Stomach (tissue), 9 donors: ENCODE results near the gene OARD1. TPM values are rescaled to one million over a fixed set of nuclear protein-coding genes. Genes with fewer than 3 reads are reported as not detected.

Experiments
- DNase-seq, 2 donors: peaks; one replicate each; pipeline versions ENCODE4 v3.0.0 to v3.0.0-alpha.2; 2013 to 2019
- H3K27ac ChIP-seq, 5 donors: fragments of 200-600 bp in 4 of 5; sonication (generic) in 4 of 5; one replicate each; pipeline ENCODE4 v1.5.1; 2013 to 2019; ENCODE audit warnings: mild to moderate bottlenecking in 1 of 5, moderate library complexity in 1 of 5
- H3K27me3 ChIP-seq, 3 donors: fragments of 200-600 bp; sonication (generic); one replicate each; pipeline ENCODE4 v1.5.1; 2017 to 2019; ENCODE audit warnings: mixed run types in 1 of 3
- H3K36me3 ChIP-seq, 4 donors: fragments of 200-600 bp; sonication (generic); 1 replicate in 3 of 4; 2 replicates in 1 of 4; pipeline ENCODE4 v1.5.1; 2016 to 2019
- H3K4me1 ChIP-seq, 4 donors: fragments of 200-600 bp; sonication (generic); one replicate each; pipeline ENCODE4 v1.5.1; 2016 to 2019
- H3K4me3 ChIP-seq, 4 donors: fragments of 200-600 bp; sonication (generic) in 3 of 4; one replicate each; pipeline ENCODE4 v1.5.1; 2016 to 2019; ENCODE audit warnings: mild to moderate bottlenecking in 1 of 4
- H3K9me3 ChIP-seq, 4 donors: fragments of 200-600 bp; sonication (generic); one replicate each; pipeline ENCODE4 v1.5.1; 2016 to 2019
- EP300 ChIP-seq: sonication (generic); formaldehyde crosslinking; IDR thresholded peaks from one replicate; pipeline ENCODE4 v1.6.1; 2017; ENCODE audit warnings: antibody characterized with exemption
- POLR2A ChIP-seq, 4 donors: fragments of 450-650 bp; IDR thresholded peaks; one replicate each; pipeline ENCODE4 v1.6.1; 2016; ENCODE audit warnings: antibody characterized with exemption in 4 of 4, control low read depth in 2 of 4, mild to moderate bottlenecking in 1 of 4, moderate library complexity in 1 of 4
- POLR2AphosphoS5 ChIP-seq, 3 donors: sonication (generic); formaldehyde crosslinking; IDR thresholded peaks; one replicate each; pipeline ENCODE4 v1.6.1; 2016; ENCODE audit warnings: antibody characterized with exemption in 3 of 3
- WGBS, 5 donors: extraction: QIAGEN DNeasy Blood & Tissue Kit in 3 of 5; methylation state at CpG; one replicate each; pipeline versions ENCODE4 v1.1.5 to v1.1.7; 2013 to 2018; 5-methylcytosine and 5-hydroxymethylcytosine counted together
- intact Hi-C: fragments of 100-400 bp; cut with DNase I; formaldehyde crosslinking; loops from one replicate; pipeline ENCODE4 v1.15.1; 2023; ENCODE audit warnings: low total_unique reads
- polyA plus RNA-seq, 3 donors: library from polyadenylated mRNA; stranded (reverse); fragments of 200-250 nt; gene quantifications; one replicate each; pipeline ENCODE4 v1.2.3, GENCODE V29; 2013
- total RNA-seq, 5 donors: library from RNA; depleted of rRNA; stranded (reverse); fragments of >200 nt; gene quantifications; one replicate each; pipeline versions ENCODE4 v1.1.0 to v1.2.3, GENCODE V29; 2014 to 2016
- TF ChIP-seq, protein P1 (sequence below), 7 experiments: fragments of 450-650 bp in 4 of 7; fragments of 200-600 bp in 3 of 7; sonication (generic) in 3 of 7; IDR thresholded peaks; one replicate each; pipeline ENCODE4 v1.5.1; 2016 to 2019; ENCODE audit warnings: antibody characterized with exemption in 7 of 7, control low read depth in 2 of 7, mild to moderate bottlenecking in 1 of 7
- donor health status: healthy with polysubstance abuse.
- donor health status: Bipolar disorder and iron deficiency.
- donor health status: healthy.

The OARD1 gene
- total and polyA plus RNA-seq, 8 donors: 1.2 to 69.0 (median 33.6) TPM

- Histone ChIP-seq H3K4me3 (peak overlapping the region in 1 of 4 donors; percentile 0), H3K36me3 (peaks cover 0 to 27% (median 15%) of the 10 kb centered on the region in 4 donors), H3K4me1 (peaks cover 51 to 97% (median 77%) of the 10 kb centered on the region in 4 donors), H3K9me3 (no peaks in the 10 kb centered on the region), H3K27me3 (no peaks in the 10 kb centered on the region), H3K27ac (peak overlapping the region in 4 of 5 donors; percentile 56 to 87 (median 85))
- intact Hi-C loops: no loop called here
- TF ChIP-seq POLR2AphosphoS5 (IDR thresholded peaks at IDR 0.05) (no peak), POLR2A (IDR thresholded peaks at IDR 0.05) (no peak), EP300 (no peak)
- TF ChIP-seq, protein P1, sequence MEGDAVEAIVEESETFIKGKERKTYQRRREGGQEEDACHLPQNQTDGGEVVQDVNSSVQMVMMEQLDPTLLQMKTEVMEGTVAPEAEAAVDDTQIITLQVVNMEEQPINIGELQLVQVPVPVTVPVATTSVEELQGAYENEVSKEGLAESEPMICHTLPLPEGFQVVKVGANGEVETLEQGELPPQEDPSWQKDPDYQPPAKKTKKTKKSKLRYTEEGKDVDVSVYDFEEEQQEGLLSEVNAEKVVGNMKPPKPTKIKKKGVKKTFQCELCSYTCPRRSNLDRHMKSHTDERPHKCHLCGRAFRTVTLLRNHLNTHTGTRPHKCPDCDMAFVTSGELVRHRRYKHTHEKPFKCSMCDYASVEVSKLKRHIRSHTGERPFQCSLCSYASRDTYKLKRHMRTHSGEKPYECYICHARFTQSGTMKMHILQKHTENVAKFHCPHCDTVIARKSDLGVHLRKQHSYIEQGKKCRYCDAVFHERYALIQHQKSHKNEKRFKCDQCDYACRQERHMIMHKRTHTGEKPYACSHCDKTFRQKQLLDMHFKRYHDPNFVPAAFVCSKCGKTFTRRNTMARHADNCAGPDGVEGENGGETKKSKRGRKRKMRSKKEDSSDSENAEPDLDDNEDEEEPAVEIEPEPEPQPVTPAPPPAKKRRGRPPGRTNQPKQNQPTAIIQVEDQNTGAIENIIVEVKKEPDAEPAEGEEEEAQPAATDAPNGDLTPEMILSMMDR (IDR thresholded peaks at IDR 0.05): no peak
- 62 to 81% (median 72%) methylated on average over 1 of the region's 1 CpG for WGBS, 5 donors
- DNase-seq: no peak
Observed at GRCh38 chr6:41062056-41062455, 10.1 kb downstream of the OARD1 start.

DNA sequence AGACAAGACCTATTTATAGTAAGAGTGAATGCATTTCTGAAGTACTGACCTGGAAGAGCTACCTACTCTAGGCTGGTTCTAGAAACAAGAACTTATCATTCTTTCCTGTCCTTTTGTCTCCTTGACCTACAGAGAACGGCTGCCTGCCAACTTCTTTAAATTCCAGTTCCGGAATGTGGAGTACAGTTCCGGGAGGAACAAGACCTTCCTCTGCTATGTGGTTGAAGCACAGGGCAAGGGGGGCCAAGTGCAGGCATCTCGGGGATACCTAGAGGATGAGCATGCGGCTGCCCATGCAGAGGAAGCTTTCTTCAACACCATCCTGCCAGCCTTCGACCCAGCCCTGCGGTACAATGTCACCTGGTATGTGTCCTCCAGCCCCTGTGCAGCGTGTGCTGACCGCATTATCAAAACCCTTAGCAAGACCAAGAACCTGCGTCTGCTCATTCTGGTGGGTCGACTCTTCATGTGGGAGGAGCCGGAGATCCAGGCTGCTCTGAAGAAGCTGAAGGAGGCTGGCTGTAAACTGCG, 10.9 kb downstream of the OARD1 start:
- Histone ChIP-seq H3K4me3 (peak overlapping the region in 1 of 4 donors; percentile 0), H3K27me3 (no peaks in the 10 kb centered on the region), H3K4me1 (peaks cover 46 to 96% (median 75%) of the 10 kb centered on the region in 4 donors), H3K36me3 (peaks cover 0 to 27% (median 14%) of the 10 kb centered on the region in 4 donors), H3K9me3 (no peaks in the 10 kb centered on the region), H3K27ac (peak overlapping the region; percentile 25 to 87 (median 84))
- TF ChIP-seq POLR2A (IDR thresholded peaks at IDR 0.05) (no peak), POLR2AphosphoS5 (IDR thresholded peaks at IDR 0.05) (peak in 1 of 3 donors; percentile 34)
- peak in 1 of 2 donors; percentile 55 for DNase-seq
- 69 to 74% (median 73%) methylated on average over 13 of the region's 13 CpGs for WGBS, 5 donors
- intact Hi-C loops: no loop called here

GRCh38 chr6:41059556-41059955, 12.6 kb downstream of the OARD1 start:
- H3K4me1 ChIP-seq: peaks cover 39 to 96% (median 72%) of the 10 kb centered on the region in 4 donors
- H3K27ac ChIP-seq: peak overlapping the region in 3 of 5 donors; percentile 73 to 86 (median 84)

GRCh38 chr6:41058783-41059181, 13.4 kb downstream of the OARD1 start:
- 46 to 66% (median 51%) methylated on average over 2 of the region's 2 CpGs for WGBS, 5 donors
- H3K9me3 ChIP-seq: no peaks in the 10 kb centered on the region
- no peak overlapping the region for H3K4me3 ChIP-seq
- H3K27ac ChIP-seq: peak overlapping the region; percentile 48 to 86 (median 75)
- no peak for TF ChIP-seq POLR2AphosphoS5 (IDR thresholded peaks at IDR 0.05)
- TF ChIP-seq EP300: no peak
- TF ChIP-seq, protein P1 (IDR thresholded peaks at IDR 0.05): no peak
- no peak for TF ChIP-seq POLR2A (IDR thresholded peaks at IDR 0.05)
- no peaks in the 10 kb centered on the region for H3K27me3 ChIP-seq
- intact Hi-C loops: no loop called here
- no peak for DNase-seq
- peaks cover 39 to 94% (median 68%) of the 10 kb centered on the region in 4 donors for H3K4me1 ChIP-seq
- peaks cover 0 to 8% (median 3%) of the 10 kb centered on the region in 4 donors for H3K36me3 ChIP-seq

More at GRCh38 chr6:41059556-41059955, 12.6 kb downstream of the OARD1 start:
- no peaks in the 10 kb centered on the region for H3K9me3 ChIP-seq
- no peak for DNase-seq
- H3K27me3 ChIP-seq: no peaks in the 10 kb centered on the region
- intact Hi-C loops: no loop called here
- H3K36me3 ChIP-seq: peaks cover 0 to 16% (median 7%) of the 10 kb centered on the region in 4 donors
- no peak overlapping the region for H3K4me3 ChIP-seq
- 65 to 82% (median 80%) methylated on average over 1 of the region's 1 CpG for WGBS, 5 donors
- TF ChIP-seq POLR2AphosphoS5 (IDR thresholded peaks at IDR 0.05) (no peak), EP300 (no peak), POLR2A (IDR thresholded peaks at IDR 0.05) (no peak)
- TF ChIP-seq, protein P1 (IDR thresholded peaks at IDR 0.05): no peak
